ENCODE data around the gene STK39.
"Not testable (repeated sequence)": the region's sequence is repeated elsewhere in the genome, so short reads cannot be mapped to it uniquely, and the experiment has no call there.

STK39 gene

DNA sequence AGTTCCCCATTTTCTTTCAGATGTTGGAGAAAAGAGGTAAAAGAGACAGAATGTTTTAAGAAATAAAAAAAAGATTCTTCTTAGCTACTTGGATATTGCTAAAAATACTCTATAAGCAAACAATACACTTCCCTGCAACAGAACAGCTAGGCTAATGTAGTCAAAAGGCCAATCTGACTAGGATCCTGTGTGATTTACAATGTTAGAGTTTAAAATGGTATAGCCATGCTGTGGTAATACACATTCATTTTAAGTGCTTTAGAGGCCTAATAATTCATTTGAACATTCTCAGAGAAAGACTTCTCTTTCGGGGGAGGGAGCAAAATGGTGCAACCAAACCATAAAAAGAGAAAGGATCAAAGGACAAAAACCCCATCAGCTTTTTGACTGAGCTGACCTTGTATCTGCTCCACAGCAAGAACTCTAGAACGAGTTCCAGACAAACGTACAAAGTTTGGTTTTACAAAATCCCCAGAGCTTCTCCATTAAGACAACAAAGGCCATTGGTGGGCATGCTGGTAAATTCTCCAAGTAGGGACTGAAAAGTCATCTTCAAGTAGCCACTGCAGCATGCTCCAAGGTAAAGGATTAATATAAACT, 200.2 kb downstream of the STK39 start:
- DNase-seq (ENCODE audit: low read depth in 2 of 2), result no peak

DNA sequence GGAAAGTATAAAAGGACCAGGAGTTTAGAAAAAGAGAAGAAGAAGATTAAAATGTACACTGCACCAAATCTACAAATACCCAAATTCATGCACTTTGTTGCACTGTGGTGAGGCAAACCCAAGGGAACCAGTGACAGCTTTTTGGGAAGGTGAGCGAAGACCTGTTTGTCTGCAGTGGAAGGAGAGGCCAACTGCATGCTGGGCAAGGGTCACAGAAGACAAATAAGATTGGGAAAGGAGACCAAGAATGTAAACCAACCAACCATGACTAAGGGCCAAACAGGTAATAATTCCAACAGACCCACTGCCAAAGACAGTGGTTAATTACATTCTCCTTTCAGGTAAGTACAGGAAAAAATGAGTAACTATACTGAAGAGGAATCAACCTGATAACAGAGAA, 202.8 kb downstream of the STK39 start:
- DNase-seq (ENCODE audit: low read depth in 2 of 2), result no peak

DNA sequence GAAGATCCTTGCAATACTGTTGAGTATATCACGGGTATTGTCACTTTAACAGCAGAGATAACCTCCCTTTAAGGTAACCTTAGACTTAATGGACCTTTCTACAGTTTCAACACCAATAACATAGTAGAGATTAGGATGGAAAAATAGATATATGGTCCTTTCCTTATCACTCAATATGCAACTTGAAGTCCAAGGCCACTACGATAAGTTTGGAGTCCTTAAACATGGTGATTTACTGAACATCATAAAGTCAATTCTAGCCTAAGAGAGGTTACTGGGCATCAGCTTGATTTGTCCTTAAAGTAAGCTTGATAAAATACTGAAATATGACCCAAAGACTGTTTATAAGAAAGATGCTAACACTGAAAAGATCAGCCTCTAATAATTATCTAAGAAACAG, 203.2 kb downstream of the STK39 start:
- DNase-seq (ENCODE audit: low read depth in 2 of 2), result no peak

DNA sequence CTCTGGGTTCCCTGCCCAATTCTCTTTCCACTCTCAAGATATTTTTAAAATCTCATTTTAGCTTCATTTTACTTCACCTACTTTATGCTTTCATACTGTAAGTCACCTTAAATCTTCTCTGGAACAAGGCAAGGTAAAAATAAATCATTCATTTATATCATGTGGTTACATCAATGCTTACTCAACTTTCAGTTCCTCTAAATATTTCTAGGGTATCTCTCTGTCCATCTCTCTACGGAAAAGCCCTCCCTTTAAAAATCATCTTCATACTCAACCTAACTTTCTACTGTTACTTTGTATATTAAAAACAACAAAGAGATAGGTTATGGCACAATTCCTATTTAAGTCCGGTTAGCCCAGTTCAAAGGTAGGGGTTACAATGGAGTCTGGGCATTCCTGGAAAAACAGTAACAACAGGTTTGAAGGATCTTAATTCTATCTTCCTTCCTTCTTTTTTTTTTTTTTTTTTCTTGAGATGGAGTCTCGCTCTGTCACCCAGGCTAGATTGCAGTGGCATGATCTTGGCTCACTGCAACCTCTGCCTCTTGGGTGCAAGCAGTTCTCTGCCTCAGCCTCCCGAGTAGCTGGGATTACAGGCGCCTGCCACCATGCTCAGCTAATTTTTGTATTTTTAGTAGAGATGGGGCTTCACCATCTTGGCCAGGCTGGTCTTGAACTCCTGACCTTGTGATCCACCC, 205.1 kb downstream of the STK39 start:
- not testable (repeated sequence) for DNase-seq (ENCODE audit: low read depth in 2 of 2)

DNA sequence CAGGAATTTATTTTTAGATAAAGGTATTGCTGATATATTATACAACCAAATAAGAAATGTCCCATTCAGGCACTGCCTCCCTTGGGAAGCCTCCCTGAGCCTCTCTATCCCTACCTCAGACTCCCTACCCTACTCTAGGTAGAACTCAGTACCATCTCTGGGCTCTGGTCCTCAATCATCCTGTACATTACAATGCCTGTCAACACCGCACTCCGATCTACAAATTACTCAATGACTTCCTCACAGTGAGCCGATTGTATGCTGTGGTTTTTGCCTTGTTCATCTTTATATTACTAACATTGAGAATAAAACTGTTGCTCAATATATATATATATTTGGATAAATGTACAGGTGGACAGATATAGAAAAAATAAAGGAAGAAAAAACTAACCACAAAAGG, 207.5 kb downstream of the STK39 start:
- DNase-seq (ENCODE audit: low read depth in 2 of 2), result no peak

DNA sequence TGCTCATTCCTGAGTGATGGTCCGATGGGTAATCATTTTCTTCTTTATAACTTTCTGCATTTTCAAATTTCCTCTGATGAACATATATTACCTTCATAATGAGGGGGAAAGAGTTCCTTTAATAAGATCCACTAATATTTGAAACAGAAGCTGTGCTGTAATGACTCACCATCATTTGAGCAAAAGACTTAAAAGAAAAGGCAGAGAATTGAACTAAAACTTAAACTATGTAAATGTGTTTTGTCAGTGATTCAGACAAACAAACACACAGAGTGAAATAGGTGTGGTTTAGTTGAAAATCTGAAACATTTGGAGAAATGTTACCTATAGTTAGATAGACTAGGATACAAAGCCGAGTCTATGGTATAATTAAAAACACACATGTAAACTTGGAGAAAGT, 209.6 kb downstream of the STK39 start:
- DNase-seq (ENCODE audit: low read depth in 2 of 2), result no peak

DNA sequence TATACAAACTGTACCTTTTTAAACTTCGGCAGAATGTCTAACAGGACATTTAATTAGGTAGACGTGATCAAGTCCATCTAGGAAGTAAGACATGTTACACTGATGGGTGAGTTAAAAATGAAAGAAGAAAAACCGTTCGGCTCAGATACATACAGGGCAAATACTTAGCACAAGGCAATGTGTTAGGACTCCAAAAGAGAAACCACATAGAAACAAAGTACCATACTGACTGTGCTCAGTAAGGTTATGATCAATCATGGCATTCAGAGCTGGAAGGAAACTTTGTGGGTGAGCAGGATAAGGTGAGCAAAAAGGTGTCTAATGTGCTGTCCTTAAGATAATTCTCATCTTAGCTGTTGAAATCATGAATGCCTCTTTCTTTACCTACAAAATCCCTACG, 211.9 kb downstream of the STK39 start:
- no peak for DNase-seq (ENCODE audit: low read depth in 2 of 2)

DNA sequence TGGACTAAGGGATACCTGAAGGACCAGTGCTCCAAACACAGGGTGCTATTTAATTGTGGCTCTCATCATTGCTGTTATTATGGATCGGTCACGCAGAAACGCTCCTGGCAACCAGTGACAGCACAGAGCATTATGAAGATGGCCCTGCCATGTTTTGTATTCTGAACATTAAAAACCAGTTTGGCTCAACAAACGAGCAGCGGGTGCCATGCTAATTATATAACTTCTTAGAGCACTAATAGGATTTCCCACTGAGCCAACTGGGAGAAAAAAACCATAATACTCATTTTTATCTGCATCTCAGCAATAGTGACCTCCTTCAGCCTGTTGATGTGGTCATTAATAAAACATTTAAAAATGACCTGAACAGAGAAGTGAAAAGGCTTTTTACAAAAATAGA, 212.8 kb downstream of the STK39 start:
- no peak for DNase-seq (ENCODE audit: low read depth in 2 of 2)

DNA sequence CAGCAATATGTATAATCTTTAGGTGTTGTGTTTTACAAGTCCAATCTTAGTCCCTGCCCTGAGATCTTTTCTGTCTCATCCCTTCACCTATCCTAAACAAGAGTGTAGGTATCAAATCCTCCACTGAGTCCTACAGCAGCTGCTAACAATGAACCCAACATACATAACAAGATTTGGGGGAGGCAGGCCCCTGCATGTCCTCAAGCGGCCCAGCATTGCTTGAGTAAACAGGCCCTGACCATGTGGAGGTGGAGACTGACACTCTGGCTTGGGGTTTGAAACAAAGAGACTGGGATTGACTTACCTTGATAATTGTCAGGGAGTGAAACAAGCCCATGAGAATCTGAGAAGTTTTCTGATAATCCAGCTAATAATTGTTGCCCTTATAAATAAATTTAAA, 213.4 kb downstream of the STK39 start:
- no peak for DNase-seq (ENCODE audit: low read depth in 2 of 2)

DNA sequence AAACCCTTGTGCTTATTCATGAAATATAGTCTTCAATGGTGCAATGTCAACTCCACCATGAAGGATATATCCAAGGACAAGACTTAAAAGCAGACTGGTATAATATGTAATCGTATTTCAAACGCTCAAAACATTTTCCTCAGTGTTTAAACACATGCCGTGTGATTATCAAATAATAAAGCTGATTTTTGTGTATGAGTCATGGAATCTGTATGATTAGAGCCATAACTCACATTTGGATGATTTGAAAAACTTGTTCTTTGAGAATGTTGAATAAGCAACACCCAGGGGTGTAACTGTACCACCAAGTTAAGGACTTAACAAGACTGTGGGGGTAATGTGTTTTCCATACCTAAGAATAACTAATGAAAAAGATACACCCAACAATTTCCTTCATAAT, 215.3 kb downstream of the STK39 start:
- DNase-seq (ENCODE audit: low read depth in 2 of 2), result no peak

DNA sequence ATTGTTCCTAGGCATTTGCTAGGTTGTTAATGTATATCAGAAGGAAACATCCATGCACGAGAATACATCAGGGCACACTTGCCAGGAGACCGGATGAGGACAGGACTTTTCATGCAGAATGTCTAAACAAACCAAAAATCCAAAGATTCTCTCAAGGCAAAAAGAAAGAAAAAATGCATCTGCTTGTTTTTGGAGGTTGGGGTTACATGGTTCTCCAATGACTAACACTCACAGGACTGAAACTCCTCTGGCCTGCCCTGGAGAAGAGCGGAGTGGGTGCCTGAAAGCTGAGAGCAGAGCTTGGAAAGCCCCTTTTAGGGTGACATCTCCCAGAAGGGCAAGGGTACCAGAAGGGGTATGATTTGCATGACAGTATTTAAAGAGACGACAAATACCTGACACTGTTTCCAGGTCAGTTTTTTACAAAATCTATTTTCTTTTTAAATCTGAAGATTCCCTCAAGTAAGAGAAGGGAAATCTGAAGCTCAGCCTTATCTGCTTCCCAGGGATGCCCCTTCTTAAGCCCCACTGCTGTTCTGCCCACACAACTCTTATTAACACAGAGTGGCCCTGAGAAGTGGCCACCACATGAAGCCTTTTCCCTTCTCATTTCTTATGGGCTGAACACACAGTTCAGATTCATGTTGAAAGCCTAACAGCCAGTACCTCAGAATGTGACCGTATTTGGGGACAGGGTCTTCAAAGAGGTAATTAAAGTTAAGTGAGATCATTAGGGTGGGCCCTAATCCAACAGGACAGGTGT, 216.4 kb downstream of the STK39 start:
- no peak for DNase-seq (ENCODE audit: low read depth in 2 of 2)

DNA sequence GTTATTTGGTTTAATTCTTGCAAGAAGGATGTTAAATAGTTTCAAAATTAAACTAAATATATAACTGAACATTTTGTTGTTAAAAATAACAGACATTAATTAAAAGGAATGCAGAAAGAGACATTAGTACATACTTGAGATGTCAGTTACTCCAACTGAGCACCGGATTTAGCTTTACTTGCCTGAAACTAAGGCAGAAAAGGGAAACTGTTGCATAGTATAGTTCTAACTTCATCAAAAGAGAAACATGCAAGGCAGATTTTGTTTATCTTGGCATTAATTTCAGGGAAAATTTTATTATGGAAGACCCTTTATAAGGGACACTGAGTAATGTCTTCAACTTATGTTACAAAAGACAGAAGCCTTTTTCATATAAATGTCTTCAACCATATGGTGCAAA, 218.3 kb downstream of the STK39 start:
- DNase-seq (ENCODE audit: low read depth in 2 of 2), result no peak

DNA sequence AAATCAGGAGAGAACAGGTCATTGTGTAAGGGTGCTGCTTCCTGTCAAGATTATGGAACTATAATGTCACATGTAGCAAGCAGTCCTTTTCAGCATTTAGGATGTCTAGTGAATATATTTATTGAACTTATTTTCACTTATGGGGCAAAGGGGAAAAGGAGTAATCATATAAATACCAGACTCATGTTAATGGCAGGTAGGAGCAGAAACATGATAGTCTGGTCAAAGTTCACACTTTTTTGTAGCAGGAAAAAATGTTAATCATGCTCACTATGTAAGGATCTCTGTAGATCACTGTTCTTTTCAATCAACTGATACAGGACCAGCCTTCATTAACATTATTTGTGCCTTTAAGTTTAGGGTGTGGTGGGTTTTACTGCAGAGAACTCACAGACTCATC, 219.0 kb downstream of the STK39 start:
- DNase-seq (ENCODE audit: low read depth in 2 of 2), result no peak

DNA sequence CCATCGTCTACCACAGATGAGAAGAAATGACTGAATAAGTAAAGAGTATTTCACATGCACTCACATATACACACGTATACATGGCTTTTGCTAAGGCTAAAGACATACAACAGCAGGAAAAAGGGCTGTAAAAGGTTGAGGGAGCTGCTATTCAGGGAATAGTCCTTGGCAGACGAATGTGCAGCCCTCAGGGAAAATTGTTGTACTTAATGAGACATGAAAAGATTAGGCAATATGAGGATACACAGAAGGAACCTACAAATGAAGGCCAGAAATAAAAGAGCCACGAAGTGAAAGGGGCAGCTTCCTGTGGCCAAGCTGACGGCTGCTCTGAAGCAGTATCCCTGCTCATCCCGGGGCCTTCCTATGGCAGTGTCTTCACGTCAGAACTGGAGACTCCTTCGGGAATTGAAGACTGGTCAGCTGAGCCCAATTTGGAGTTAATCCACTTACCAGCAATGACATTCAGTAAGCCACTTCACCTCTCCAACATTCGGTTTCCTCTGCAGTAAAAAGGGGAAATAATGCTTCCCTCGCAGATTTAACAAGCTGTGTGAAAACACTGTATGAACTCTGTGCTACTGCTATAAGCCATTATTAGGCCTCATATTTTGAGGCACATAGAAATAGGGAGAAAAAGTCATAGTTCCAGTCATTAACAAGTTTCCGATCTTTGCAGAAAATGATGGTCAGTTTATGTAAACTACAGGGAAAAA, 221.8 kb downstream of the STK39 start:
- DNase-seq (ENCODE audit: low read depth in 2 of 2), result no peak

DNA sequence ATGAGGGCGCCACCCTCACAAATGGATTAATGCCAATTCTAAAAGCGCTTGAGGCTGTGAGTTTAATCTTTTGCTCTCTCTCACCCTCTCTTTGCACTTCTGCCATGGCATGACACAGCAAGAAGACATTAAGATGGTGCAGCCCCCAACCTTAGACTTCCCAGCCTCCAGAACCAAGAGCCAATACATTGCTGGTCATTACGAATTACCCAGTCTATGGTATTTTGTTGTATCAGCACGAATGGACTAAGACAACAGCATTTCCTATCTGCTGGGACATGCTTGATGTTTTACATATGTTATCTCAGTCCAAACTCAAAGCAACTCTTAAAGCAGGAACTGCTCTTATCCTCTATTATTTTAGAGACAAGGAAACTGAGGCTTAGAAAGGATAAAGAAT, 222.9 kb downstream of the STK39 start:
- DNase-seq (ENCODE audit: low read depth in 2 of 2), result no peak

DNA sequence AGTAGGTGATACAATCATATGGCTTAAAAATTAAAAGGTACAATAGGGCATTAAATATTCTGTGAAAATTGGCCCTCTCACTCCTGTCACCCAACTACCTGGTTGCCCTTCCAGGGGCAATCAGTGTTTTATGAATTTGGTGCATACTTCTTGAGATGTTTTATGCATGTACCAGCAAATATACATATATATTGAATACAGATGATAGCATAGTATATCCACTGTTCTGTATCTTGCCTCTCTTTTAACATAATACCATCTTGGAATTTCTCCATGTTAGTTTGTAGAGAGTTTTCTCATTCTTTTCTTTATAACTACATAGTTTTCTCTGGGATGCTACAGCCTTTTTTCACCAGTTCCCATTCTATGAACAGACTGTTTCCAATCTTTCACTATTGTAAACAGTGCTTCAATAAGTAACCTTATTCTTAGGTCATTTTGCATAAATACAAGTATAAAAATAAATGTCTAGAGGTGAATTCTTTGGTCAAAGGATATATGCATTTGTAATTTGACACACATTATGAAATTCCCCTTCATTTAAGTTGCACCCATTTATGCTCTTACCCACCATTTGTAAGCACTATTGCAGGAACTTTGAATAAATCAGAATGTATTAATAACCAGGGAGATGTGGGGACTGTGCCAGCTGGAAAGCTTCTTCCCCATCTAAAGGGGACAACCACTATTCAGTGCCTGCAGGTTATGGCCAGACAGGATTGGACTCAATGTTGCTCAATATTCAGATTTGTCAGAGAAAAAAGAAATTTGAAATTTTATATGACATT, 225.4 kb downstream of the STK39 start:
- DNase-seq (ENCODE audit: low read depth in 2 of 2), result no peak

DNA sequence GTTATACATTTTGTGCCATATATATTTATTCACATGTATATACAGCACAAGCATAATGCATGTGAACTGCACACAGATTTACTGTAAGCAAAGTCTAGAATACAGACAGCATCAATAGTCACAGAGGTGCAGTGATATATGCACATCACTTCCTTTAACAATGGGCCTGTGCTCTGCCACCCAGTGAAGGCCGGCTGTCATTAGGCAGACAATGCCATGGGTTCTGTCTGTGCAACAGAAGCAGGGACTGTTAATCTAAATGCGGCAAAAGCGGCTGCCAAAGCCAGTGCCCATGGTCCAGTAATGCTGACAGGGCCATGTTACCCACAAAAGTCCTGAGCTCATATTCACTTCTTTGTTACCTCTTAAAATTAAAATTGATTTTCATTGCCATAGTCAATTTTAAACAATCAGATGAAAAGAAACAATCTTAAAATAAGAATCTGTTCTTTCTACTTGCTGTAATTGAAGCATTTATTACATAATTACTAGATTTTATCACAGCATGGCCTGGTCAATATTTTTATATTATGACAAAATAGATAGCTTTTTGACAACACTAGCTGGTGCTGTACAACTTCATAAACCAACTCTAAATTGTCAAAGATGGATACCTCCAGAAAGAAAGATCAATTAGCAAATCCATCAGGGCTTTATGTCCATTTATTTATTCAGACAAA, 232.0 kb downstream of the STK39 start:
- no peak for DNase-seq (ENCODE audit: low read depth in 2 of 2)

DNA sequence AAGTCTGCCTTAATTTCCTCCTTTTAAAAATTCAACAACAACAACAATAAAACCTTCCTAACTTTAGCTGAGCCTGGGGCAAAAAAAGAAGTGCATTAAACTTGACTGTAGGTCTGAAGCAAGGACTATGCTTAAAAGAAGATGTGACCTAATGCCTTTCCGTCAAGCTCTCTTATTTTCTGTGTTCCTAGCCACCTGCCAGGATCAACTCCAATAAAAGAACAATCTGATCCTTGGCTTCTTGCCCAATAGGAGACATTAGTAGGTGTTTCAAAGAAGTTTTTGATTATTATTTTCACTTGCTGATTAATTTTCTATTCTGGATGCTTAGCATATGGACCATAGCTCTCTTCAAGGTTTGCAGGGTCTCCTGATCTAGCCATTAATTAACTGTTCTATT, 237.5 kb downstream of the STK39 start:
- no peak for DNase-seq (ENCODE audit: low read depth in 2 of 2)

DNA sequence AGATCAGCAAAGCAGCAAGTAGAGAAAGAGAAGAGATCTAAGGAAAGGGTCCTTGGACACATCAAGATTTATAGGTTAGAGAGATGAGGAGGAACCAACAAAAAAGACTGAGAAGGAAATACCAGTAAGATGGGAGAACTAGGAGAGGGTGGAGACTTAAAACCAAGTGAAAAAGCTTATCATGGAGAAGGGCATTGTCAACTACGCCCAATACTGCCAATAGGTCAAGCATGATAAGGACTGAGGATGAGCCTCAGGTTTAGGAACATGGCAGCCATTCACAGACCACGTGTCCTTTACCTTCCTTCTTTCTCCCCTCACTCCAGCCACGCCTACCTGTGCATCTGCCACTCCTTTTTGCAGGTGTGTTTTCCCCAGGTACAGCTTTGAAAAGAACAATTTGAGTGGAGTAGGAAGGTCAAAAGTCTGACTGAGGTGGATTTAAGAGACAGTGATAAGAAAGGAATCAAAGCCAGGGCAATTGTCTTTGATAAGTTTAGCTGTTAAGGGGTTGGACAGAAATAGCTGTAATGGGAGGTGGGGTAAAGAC, 238.7 kb downstream of the STK39 start:
- DNase-seq (ENCODE audit: low read depth in 2 of 2), result no peak

DNA sequence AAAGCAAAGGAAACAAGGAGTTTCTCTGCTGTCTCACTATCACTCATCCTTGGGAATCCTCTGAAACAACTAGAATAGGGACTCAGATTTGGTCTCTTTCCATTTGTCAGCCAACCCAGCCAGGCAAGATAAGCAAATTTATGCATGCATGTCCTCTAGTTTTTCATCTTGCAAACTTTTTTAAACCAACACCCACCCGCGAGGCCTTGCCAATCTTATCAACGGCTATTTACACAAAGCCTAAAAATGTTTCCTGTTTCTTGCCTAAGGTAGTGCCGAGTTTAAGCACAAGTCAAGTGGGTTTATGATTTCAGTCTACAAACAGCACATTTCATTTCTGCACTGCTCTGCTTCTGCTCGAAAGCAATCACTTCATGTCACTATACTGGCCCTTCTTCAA, 240.9 kb downstream of the STK39 start:
- DNase-seq (ENCODE audit: low read depth in 2 of 2), result no peak

DNA sequence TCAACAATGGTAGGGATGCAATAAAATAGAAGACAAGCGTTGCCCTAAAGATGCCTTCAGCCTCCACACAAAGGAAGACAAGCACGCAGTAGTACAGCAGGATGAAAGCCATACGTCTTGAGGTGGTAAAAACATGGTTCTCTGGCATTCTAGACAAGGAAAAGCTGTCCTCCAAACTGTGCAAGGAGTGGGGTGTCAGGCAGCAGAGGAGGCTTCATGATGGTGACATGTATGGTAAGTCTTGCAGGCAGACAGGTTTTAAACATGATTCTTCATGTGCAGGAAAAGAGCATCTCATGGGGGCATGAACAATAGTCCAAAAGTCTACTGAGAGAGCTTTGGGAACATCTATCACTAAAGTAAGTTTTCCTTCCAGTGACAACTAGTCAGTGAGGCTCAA, 241.8 kb downstream of the STK39 start:
- no peak for DNase-seq (ENCODE audit: low read depth in 2 of 2)
